IMR-90 (cell line): ENCODE data around the gene AMD1.

Experiments used
- CTCF ChIP-seq: conservative IDR thresholded peaks from 2 replicates; pipeline ENCODE4 v1.5.1; 2012; ENCODE audit warnings: mild to moderate bottlenecking, low read depth, low read length, improper control_type of control experiment
- FOS ChIP-seq: fragments of 150-350 bp; IDR thresholded peaks from 2 replicates; pipeline ENCODE4 v1.6.1; 2016; ENCODE audit warnings: low read depth, low read length
- POLR2A ChIP-seq: IDR thresholded peaks from 2 replicates; pipeline ENCODE4 v1.6.1; 2012; ENCODE audit warnings: mild to moderate bottlenecking, low read depth, low read length
- RAD21 ChIP-seq: IDR thresholded peaks from 2 replicates; pipeline ENCODE4 v1.6.1; 2012; ENCODE audit warnings: low read length, improper control_type of control experiment
- USF2 ChIP-seq: fragments of 150-350 bp; IDR thresholded peaks from 2 replicates; pipeline ENCODE4 v1.6.1; 2017; ENCODE audit warnings: mild to moderate bottlenecking, antibody characterized with exemption, low read length, low read depth

- no peak for TF ChIP-seq CTCF
- TF ChIP-seq USF2, result no peak
- no peak for TF ChIP-seq POLR2A
- no peak for TF ChIP-seq RAD21
- no peak for TF ChIP-seq FOS
Measured at GRCh38 chr6:110890288-110890687, 15.7 kb downstream of the AMD1 start.
